WTC11 (cell line): ENCODE data around the gene ZNF578. TPM values are rescaled to one million over a fixed set of nuclear protein-coding genes. Genes with fewer than 3 reads are reported as not detected.
"Not testable (repeated sequence)": the region's sequence is repeated elsewhere in the genome, so short reads cannot be mapped to it uniquely, and the experiment has no call there.

Experiments used
- ATAC-seq: fragments of 200-7000 bp; cut with Tn5 transposase; 2 replicates; pipeline ENCODE4 v1.10.0; 2021; ENCODE audit warnings: mild to moderate bottlenecking, moderate library complexity
- CTCF ChIA-PET: fragments of 300-600 bp; sonication (Branson Sonifier 250); formaldehyde crosslinking; loops from one replicate; lab custom pipeline; 2021; ENCODE audit warnings: antibody characterized with exemption; lab: Charles Lee
- POLR2A ChIA-PET: fragments of 350-600 bp; sonication (Branson Sonifier 250); formaldehyde crosslinking; loops from one replicate; lab custom pipeline; 2021; ENCODE audit warnings: antibody characterized with exemption; lab: Charles Lee
- DNase-seq: peaks from one replicate; pipeline ENCODE4 v3.0.0; 2021; ENCODE audit warnings: low spot score
- H3K27ac Mint-ChIP-seq: 2 replicates; pipeline ENCODE4 v1.8.0; 2021; ENCODE audit warnings: mixed read lengths
- H3K27me3 Mint-ChIP-seq: 2 replicates; pipeline ENCODE4 v1.8.0; 2021; ENCODE audit warnings: low read depth, mild to moderate bottlenecking, moderate library complexity, mixed read lengths
- H3K36me3 Mint-ChIP-seq: 2 replicates; pipeline ENCODE4 v1.8.0; 2021; ENCODE audit warnings: mixed read lengths
- H3K4me1 Mint-ChIP-seq: 2 replicates; pipeline ENCODE4 v1.8.0; 2022; ENCODE audit warnings: mixed read lengths
- H3K4me3 Mint-ChIP-seq: 2 replicates; pipeline ENCODE4 v1.8.0; 2021; ENCODE audit warnings: mild to moderate bottlenecking, moderate library complexity, mixed read lengths
- H3K9me3 Mint-ChIP-seq: 2 replicates; pipeline ENCODE4 v1.8.0; 2021; ENCODE audit warnings: mixed read lengths
- ESRRA ChIP-seq: sonication (generic); formaldehyde crosslinking; IDR thresholded peaks from 2 replicates; pipeline ENCODE4 v1.8.1; 2022; ENCODE audit warnings: mild to moderate bottlenecking, missing genetic modification reagents, borderline replicate concordance
- JAZF1 ChIP-seq: fragments of 250-450 bp; sonication (Bioruptor Pico); IDR thresholded peaks from 2 replicates; pipeline ENCODE4 v1.9.0; 2021; ENCODE audit warnings: moderate library complexity, mild to moderate bottlenecking, inconsistent platforms
- KAT7 ChIP-seq: sonication (generic); formaldehyde crosslinking; IDR thresholded peaks from 2 replicates; pipeline ENCODE4 v1.8.1; 2023; ENCODE audit warnings: missing genetic modification reagents, mild to moderate bottlenecking, borderline replicate concordance
- OVOL2 ChIP-seq: fragments of 250-450 bp; sonication (Bioruptor Pico); IDR thresholded peaks from 2 replicates; pipeline ENCODE4 v1.9.0; 2021; ENCODE audit warnings: mild to moderate bottlenecking, borderline replicate concordance
- USF2 ChIP-seq: sonication (generic); formaldehyde crosslinking; IDR thresholded peaks from 2 replicates; pipeline ENCODE4 v1.8.1; 2023; ENCODE audit warnings: mild to moderate bottlenecking, missing genetic modification reagents, moderate library complexity
- ZNF396 ChIP-seq: fragments of 250-450 bp; sonication (Bioruptor Pico); IDR thresholded peaks from 2 replicates; pipeline ENCODE4 v1.8.0; 2021; ENCODE audit warnings: mild to moderate bottlenecking, moderate library complexity, borderline replicate concordance
- total RNA-seq: library from RNA; stranded (reverse); gene quantifications from 3 replicates; pipeline ENCODE4 v1.2.3, GENCODE V29; 2021
- TF ChIP-seq, protein P1 (sequence below): sonication (generic); formaldehyde crosslinking; IDR thresholded peaks from 2 replicates; pipeline ENCODE4 v1.8.0; 2022; ENCODE audit warnings: mild to moderate bottlenecking, missing genetic modification reagents

Gene ZNF578
- total RNA-seq, 1 experiment from 2014 or later = 26.6 TPM

DNA sequence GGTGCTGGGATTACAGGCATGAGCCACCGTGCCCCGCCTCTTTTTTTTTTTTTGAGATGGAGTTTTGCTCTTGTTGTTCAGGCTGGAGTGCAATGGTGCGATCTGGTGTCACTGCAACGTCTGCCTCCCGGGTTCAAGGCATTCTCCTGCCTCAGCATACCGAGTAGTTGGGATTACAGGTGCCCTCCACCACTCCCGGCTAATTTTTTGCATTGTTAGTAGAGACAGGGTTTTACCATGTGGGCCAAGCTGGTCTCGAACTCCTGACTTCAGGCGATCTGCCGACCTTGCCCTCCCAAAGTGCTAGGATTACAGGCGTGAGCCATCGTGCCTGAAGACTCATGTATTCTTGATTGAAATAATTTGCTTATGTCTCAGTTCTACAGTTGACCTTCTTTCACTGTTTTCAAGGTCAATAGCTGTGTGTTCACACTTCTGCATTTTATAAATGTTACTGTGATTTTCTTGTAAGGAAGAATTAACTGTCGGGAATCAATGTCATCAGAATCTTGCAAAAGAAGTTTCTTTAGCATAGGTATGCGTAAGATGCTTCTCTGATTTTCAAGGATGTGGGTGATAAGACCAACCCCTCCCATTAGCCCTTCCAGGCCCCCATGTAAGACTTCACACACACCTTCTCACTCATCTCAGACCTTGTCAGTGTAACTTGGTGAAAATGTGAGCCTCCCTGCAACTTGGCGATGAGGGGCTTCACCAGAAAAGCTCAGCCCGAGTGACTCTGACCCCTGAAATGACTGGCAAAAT lies 104.1 kb downstream of the ZNF578 start:
- H3K27me3 Mint-ChIP-seq = no peaks in the 10 kb centered on the region; the same call in 1 of the 2 replicates
- peaks cover 41% of the 10 kb centered on the region for H3K9me3 Mint-ChIP-seq
- ATAC-seq (no peak), DNase-seq (no peak)
- peaks cover 38% of the 10 kb centered on the region for H3K4me1 Mint-ChIP-seq
- no peak for TF ChIP-seq KAT7 (CRISPR knock-in tag)
- 0 out of 2 replicates have a peak, but pooled peaks have one; percentile 15 for TF ChIP-seq ESRRA (CRISPR knock-in tag)
- no peak for TF ChIP-seq ZNF396
- TF ChIP-seq OVOL2 (CRISPR knock-in tag) = no peak
- no peak for TF ChIP-seq JAZF1 (CRISPR knock-in tag)
- ChIA-PET CTCF (no interaction called here), POLR2A (interaction anchor here (0.6 kb wide), 1 partner anchor 31 kb away, joined by 6 read pairs; no protein-coding TSS in a partner anchor)
- H3K36me3 Mint-ChIP-seq = peaks cover 60% of the 10 kb centered on the region
- peak overlapping the region; percentile 60 for H3K27ac Mint-ChIP-seq
- no peak overlapping the region for H3K4me3 Mint-ChIP-seq

DNA sequence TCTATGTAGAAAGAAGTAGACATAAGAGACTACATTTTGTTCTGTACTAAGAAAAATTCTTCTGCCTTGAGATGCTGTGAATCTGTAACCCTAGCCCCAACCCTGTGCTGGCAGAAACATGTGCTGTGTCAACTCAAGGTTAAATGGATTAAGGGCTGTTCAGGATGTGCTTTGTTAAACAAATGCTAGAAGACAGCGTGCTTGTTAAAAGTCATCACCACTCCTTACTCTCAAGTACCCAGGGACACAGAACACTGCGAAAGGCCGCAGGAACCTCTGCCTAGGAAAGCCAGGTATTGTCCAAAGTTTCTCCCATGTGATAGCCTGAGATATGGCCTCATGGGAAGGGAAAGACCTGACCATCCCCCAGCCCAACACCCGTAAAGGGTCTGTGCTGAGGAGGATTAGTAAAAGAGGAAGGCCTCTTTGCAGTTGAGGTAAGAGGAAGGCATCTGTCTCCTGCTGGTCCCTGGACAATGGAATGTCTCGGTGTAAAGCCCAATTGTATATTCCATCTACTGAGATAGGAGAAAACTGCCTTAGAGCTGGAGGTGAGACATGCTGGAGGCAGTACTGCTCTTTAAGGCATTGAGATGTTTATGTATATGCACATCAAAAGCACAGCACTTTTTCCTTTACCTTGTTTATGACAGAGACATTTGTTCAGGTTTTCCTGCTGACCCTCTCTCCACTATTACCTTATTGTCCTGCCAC lies 105.5 kb downstream of the ZNF578 start:
- Mint-ChIP-seq H3K4me3 (peak overlapping the region; percentile 30; the same call in 1 of the 2 replicates), H3K9me3 (peaks cover 26% of the 10 kb centered on the region), H3K4me1 (peaks cover 38% of the 10 kb centered on the region), H3K27ac (peak overlapping the region; percentile 94), H3K36me3 (peaks cover 45% of the 10 kb centered on the region)
- peak; percentile 48 for TF ChIP-seq USF2 (CRISPR knock-in tag)
- TF ChIP-seq, protein P1, sequence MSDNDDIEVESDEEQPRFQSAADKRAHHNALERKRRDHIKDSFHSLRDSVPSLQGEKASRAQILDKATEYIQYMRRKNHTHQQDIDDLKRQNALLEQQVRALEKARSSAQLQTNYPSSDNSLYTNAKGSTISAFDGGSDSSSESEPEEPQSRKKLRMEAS (CRISPR knock-in tag) = peak; percentile 48
- POLR2A ChIA-PET, CTCF ChIA-PET, H3K27me3 Mint-ChIP-seq: not testable (repeated sequence)
- peak; percentile 25 for DNase-seq
- peak; percentile 43 for ATAC-seq

DNA sequence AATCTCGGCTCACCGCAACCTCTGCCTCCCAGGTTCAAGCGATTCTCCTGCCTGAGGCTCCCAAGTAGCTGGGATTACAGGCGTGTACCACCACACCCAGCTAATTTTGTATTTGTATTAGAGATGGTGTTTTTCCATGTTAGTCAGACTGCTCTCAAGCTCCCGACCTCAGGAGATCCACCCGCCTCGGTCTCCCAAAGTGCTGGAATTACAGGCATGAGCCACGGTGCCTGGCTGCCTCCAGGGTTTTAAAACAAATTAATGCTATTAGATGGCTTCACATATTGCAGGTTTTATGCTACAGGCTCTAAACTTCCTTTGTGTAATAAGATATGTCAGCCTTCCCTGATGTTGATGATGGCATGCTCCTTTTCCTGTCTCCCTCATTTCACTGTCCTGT lies 108.3 kb downstream of the ZNF578 start:
- DNase-seq, CTCF ChIA-PET, ATAC-seq, H3K27me3 Mint-ChIP-seq, H3K4me3 Mint-ChIP-seq, H3K9me3 Mint-ChIP-seq: not testable (repeated sequence)
- H3K27ac Mint-ChIP-seq = peak overlapping the region; percentile 49; the same call in 1 of the 2 replicates
- POLR2A ChIA-PET = interaction anchor here (0.7 kb wide), 1 partner anchor 231 kb away, joined by 4 read pairs; no protein-coding TSS in a partner anchor
- peaks cover 27% of the 10 kb centered on the region for H3K36me3 Mint-ChIP-seq
- peaks cover 53% of the 10 kb centered on the region for H3K4me1 Mint-ChIP-seq

Other genes with a start within 250 kb of the ZNF578 start
- gene ZNF766, start 184.0 kb upstream of the ZNF578 start, total RNA-seq = 30.4 to 32.9 TPM (median 31.4 TPM) in 3 replicates
- gene ZNF480, start 156.4 kb upstream of the ZNF578 start, total RNA-seq = 26.4 to 36.0 TPM (median 31.3 TPM) in 3 replicates
- 4.4 to 8.5 TPM (median 6.6 TPM) in 3 replicates for gene ZNF610, start 117.3 kb upstream of the ZNF578 start, total RNA-seq
- 29.0 to 34.0 TPM (median 29.1 TPM) in 3 replicates for gene ZNF880, start 83.6 kb upstream of the ZNF578 start, total RNA-seq
- gene ZNF528, start 55.7 kb upstream of the ZNF578 start, total RNA-seq = 20.8 to 21.1 TPM (median 20.8 TPM) in 3 replicates
- 0.23 to 0.42 TPM (median 0.37 TPM) in 3 replicates for gene ZNF534, start 24.4 kb upstream of the ZNF578 start, total RNA-seq
- 47.1 to 59.2 TPM (median 49.2 TPM) in 3 replicates for gene ZNF808, start 74.1 kb downstream of the ZNF578 start, total RNA-seq
- gene ZNF701, start 116.7 kb downstream of the ZNF578 start, total RNA-seq = 34.6 to 40.3 TPM (median 35.0 TPM) in 3 replicates
- gene ZNF83, start 184.8 kb downstream of the ZNF578 start, total RNA-seq = 32.5 to 36.4 TPM (median 34.1 TPM) in 3 replicates